Activated CD4-positive, alpha-beta T cell treated with anti-CD3 and anti-CD28 coated beads for 36 hours (primary cell): ENCODE measurements around the gene FAM9B. TPM values are rescaled to one million over a fixed set of nuclear protein-coding genes. Genes with fewer than 3 reads are reported as not detected.

Experiments used
- ATAC-seq: fragments of 200-7000 bp; cut with Tn5 transposase; one replicate; pipeline ENCODE4 v1.10.0; 2021; ENCODE audit warnings: mild to moderate bottlenecking, moderate library complexity
- CTCF ChIA-PET: fragments of 350-600 bp; sonication (Branson Sonifier 250); formaldehyde crosslinking; loops from one replicate; lab custom pipeline; 2021; ENCODE audit warnings: antibody characterized with exemption; lab: Charles Lee
- POLR2A ChIA-PET: fragments of 350-600 bp; sonication (Branson Sonifier 250); formaldehyde crosslinking; loops from one replicate; lab custom pipeline; 2021; ENCODE audit warnings: antibody characterized with exemption, inconsistent platforms; lab: Charles Lee
- DNase-seq: peaks from one replicate; pipeline ENCODE4 v3.0.0-alpha.2; 2020
- H3K27ac Mint-ChIP-seq: one replicate; pipeline ENCODE4 v1.8.0; 2021; ENCODE audit warnings: mixed read lengths
- H3K27me3 Mint-ChIP-seq: one replicate; pipeline ENCODE4 v1.8.0; 2021; ENCODE audit warnings: mixed read lengths
- H3K36me3 Mint-ChIP-seq: one replicate; pipeline ENCODE4 v1.8.0; 2021; ENCODE audit warnings: low read depth, mixed read lengths
- H3K4me1 Mint-ChIP-seq: one replicate; pipeline ENCODE4 v1.8.0; 2021; ENCODE audit warnings: mixed read lengths
- H3K4me3 Mint-ChIP-seq: one replicate; pipeline ENCODE4 v1.8.0; 2021; ENCODE audit warnings: mild to moderate bottlenecking, moderate library complexity, mixed read lengths
- H3K9me3 Mint-ChIP-seq: one replicate; pipeline ENCODE4 v1.8.0; 2021; ENCODE audit warnings: low read depth, mixed read lengths
- intact Hi-C, 2 experiments: fragments of 100-400 bp; cut with DNase I in 1 of 2; cut with micrococcal nuclease in 1 of 2; formaldehyde crosslinking; loops; one replicate each; pipeline versions ENCODE4 v1.14.2 to v1.15.1; 2022 to 2024; cut with DNase I, micrococcal nuclease
- total RNA-seq, 2 experiments: library from RNA; stranded (reverse); gene quantifications; one replicate each; pipeline ENCODE4 v1.2.3, GENCODE V29; 2021

The FAM9B gene
- total RNA-seq, 2 experiments from 2014 or later: not detected

- Mint-ChIP-seq H3K27ac (no peak overlapping the region), H3K4me1 (peaks cover 13% of the 10 kb centered on the region), H3K36me3 (no peaks in the 10 kb centered on the region), H3K4me3 (no peak overlapping the region), H3K9me3 (no peaks in the 10 kb centered on the region), H3K27me3 (no peaks in the 10 kb centered on the region)
- intact Hi-C loops: no loop called here
- ChIA-PET CTCF (interaction anchor here (0.7 kb wide), 1 partner anchor 519 kb away, joined by 3 read pairs; no protein-coding TSS in a partner anchor), POLR2A (no interaction called here)
- DNase-seq (no peak), ATAC-seq (no peak)
Observed at GRCh38 chrX:8980756-8981155, 53.2 kb downstream of the FAM9B start.

Other genes with a start within 250 kb of the FAM9B start
- gene FAM9A, start 232.7 kb downstream of the FAM9B start, total RNA-seq: not detected